PFSK-1 (cell line): ENCODE measurements around the gene TMC6.

Experiments
- FOXP2 ChIP-seq: optimal IDR thresholded peaks from 2 replicates; pipeline ENCODE3; 2011; ENCODE audit warnings: borderline replicate concordance, control low read depth, inconsistent platforms; ENCODE audit not compliant: insufficient read depth; ENCODE audit errors: extremely low read length, extremely low read depth
- REST ChIP-seq, 2 experiments: IDR thresholded peaks; 2 replicates each; pipeline versions ENCODE4 v1.6.1 to v1.8.0; 2011 to 2012; ENCODE audit warnings: low read depth in 2 of 2, low read length in 2 of 2, control low read depth in 1 of 2, inconsistent platforms in 1 of 2, mild to moderate bottlenecking in 1 of 2, moderate library complexity in 1 of 2; ENCODE audit not compliant: insufficient read depth in 1 of 2
- SIN3A ChIP-seq: IDR thresholded peaks from 2 replicates; pipeline ENCODE4 v1.6.1; 2012; ENCODE audit warnings: mild to moderate bottlenecking, low read length, moderate library complexity, borderline replicate concordance; ENCODE audit not compliant: insufficient read depth
- TAF1 ChIP-seq: IDR thresholded peaks from 2 replicates; pipeline ENCODE4 v1.6.1; 2012; ENCODE audit warnings: low read length, control low read depth, borderline replicate concordance; ENCODE audit not compliant: insufficient read depth

- TF ChIP-seq SIN3A, result no peak
- TF ChIP-seq REST (IDR thresholded peaks at IDR 0.05; ENCODE audit: insufficient read depth in 1 of 2, low read depth in 2 of 2, low read length in 2 of 2), result no peak
- TF ChIP-seq FOXP2, result no peak
- TF ChIP-seq TAF1, result no peak
Observed at GRCh38 chr17:78163881-78164747, 35.6 kb upstream of the TMC6 start.
